CD4-positive, alpha-beta T cell treated with Interleukin-6 for 4 hours (primary cell): ENCODE results near the gene TMEM151B.
A peak's percentile ranks its signal among the peaks of the same experiment; 100 is the strongest.

Experiments
- DNase-seq: peaks from one replicate; pipeline ENCODE4 v3.0.0-alpha.2; 2020; ENCODE audit warnings: mixed read lengths

Gene TMEM151B

DNA sequence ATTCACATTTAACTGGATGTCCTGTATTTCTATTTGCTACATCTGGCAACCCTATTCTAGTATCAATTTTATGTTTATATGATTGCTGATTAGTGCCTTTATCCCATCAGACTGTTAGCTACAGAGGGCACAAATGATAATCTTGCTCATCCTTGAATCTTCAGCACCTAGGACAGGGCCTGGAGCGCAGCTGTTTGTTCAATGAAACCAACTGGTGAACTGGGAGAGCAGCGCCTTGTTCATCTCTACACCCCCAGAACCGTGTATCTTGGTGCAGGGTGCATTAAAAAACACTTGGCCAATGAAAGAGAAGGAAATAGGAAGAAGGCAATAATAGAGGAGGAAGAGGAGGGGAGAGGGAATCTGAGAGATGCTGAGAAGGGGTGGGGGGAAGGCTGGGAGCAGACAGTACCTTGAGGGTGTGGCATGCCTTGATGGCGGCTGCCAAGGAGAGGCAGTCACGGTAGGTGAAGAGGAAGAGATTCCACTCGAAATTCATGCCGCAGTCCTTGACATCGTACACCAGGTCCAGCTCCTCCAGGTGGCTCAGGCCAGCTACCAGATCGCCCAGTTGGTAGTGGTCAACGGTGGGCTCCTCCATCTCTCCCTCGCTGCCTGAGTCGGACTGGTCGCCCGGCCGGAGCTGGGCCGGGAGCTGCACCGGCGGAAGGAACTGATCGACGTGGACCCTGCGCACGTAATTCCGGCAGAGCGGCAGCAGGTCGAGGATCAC lies 15.5 kb downstream of the TMEM151B start:
- DNase-seq: no peak

GRCh38 chr6:44286285-44286565 lies 16.0 kb downstream of the TMEM151B start:
- no peak for DNase-seq

DNA sequence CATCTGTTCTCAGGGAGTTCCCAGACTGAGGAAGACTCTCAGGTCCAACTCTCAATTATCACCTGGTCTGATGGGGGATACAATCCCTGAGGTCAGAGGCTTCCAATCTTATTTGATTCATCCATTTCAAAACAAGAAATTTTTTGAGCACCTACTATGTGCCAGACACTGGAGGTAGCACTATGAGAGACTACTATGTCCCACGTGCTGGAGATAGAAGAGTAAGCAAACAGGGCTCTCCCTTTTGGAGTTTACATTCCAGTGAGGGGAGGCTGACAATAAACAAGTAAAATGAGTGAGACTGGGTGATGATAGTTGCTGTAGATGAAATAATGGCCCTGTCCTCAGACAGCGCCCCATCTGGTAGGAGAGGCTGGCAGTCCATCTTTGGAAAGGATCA lies 16.5 kb downstream of the TMEM151B start:
- DNase-seq: no peak

DNA sequence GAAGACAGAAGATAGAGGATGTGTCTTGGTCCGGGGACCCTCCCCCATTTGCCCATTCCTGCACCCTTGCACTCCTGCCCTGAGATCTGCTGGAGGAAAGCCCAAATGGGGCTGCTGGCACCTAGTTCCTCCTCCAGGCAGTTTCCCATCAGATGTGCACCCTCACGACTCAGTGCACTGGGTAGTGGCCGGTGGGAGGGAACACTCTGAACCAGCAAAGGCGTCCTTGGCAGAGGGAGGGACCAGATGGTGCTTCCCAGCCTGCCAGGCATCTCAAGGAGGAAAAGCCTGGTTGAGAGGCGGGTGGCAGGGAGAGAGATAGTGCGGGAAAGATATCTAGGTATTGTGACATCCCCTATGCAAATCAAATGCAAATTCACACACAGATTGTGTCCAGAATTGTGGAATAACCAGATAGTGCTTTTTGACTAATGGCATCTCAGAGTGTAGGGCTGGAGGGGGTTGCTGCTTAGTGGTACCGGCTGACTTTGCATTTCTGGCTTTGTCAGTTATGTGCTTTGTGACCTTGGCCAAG lies 19.5 kb downstream of the TMEM151B start:
- DNase-seq: no peak

DNA sequence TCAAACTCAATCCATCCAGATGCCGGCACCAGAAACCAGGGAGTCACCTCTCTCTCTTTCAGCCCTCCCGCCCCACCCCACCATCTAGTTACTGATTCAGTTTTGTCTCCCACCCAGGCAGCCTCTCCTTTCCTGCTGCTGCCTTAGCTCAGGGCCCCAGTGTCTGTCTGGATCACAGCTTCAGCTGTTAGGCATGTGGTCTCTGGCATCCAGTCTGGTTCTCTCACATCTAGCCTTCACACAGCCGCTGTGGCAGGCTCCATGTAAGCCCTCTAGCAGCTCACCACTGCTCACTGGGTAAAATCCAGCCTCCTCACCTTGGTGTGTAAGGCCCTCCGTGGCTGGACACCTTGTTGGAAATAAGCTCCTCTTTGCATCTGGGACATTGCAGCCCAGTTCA lies 21.6 kb downstream of the TMEM151B start:
- DNase-seq: no peak

- no peak for DNase-seq
Measured at GRCh38 chr6:44292661-44293365, 22.6 kb downstream of the TMEM151B start.

DNA sequence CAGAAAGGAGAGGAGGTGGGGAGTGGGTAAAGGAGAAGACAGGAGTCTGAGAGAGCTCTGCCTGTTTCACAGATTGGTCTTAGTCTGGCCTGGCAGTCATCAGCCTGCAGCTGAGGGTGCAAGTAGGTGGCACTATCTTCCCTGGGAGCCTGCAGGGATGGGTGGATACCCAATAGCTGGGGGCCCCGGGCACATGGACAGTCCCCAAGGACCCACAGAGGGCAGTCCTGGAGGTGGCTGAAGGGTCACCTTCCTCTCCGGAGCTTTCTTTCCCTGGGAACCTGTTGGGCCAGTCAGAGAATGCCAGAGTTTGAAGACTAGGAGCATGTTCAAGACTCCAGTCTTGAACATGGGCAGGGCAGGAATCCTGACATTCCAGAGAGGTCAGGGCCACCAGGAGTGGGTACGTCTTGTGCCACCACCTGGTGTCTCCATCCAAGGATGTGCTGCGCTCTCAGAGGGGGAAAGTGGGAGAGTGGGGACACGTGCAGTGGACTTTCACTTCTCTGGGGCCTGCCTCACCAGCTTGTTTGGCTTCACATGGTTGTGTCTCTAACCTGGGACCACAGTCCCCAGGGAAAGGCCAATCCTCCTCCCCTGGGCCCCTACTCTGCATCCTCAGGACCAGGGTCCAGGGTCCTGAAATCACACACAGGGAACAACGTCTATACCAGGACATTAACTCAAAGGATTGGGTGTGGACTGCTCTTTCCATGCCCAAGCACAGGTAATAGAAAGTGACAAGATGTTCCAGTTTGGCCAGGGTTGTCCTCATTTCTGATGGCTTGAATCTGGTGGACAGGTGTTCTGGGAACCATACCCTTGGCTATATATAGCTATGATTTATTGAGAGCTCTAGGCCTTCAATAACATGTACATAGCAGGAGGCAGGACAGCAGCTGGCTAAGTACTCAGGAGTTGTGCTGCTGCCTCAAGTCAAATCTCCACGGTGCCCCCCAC lies 24.9 kb downstream of the TMEM151B start:
- no peak for DNase-seq

- peak; percentile 58 for DNase-seq
Measured at GRCh38 chr6:44297063-44298038, 27.1 kb downstream of the TMEM151B start.

DNA sequence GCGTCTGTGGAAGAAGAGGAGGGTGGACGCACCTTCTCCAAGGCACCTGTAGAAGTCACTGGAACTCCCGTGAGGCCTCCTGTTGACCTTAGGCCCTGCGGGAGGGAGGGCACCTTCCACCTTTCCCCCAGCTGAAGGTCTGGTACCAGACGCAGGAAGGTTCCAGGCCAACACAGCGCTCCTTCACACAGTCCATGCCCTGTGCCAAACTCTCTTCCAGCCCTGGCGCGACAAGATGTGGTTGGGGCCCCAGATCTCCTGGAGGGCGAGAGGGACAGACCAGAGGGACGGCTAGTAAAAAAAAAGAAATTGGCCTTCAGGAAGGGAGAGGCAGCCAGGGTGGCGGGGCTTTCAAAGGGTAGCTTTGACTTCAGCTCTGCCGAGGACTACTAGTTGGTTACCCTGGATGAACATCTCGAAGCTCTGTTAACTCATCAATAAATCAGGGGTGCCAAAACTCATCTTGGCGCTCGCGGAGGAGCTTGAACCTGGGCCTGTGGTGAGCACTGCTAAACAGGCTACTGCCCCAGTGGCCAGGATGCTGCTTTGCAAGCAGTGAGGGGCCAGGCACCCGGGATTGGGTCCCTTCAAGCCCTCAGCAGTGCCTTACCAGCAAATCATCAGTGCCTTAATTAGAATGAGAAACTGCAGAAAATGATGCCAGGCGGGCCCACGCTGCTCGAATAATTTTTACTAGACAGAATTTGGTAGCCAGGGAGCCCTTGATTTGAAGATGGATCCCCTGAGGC lies 28.0 kb downstream of the TMEM151B start:
- DNase-seq: no peak

- DNase-seq: no peak
Measured at GRCh38 chr6:44298864-44299263, 28.6 kb downstream of the TMEM151B start.

DNA sequence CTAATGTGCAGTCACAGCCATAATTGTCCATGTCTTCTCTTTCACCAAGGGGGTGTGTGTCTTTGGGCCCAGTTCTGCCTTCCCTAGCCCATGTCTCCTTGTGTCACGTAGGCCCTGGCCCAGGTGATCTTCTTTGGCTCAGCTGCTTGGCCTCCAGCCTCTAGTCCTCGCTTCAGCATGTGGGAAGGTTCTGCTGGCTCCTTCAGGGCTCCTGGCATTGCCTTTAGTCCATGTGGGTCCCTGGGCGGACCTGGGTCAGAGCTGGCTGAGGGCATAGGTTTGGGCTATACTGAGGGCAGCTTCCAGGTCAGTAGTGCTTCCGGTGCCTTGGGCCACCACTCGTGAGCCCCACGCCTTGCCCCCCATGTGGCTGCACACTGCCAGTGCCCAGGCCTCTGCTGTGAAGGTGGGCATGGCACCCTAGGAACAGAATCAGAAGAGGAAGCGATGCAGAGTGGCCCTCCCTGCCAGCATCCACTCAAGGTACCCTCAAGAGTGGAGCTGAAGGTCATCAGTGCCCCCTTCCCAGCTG lies 30.1 kb downstream of the TMEM151B start:
- DNase-seq: no peak

DNA sequence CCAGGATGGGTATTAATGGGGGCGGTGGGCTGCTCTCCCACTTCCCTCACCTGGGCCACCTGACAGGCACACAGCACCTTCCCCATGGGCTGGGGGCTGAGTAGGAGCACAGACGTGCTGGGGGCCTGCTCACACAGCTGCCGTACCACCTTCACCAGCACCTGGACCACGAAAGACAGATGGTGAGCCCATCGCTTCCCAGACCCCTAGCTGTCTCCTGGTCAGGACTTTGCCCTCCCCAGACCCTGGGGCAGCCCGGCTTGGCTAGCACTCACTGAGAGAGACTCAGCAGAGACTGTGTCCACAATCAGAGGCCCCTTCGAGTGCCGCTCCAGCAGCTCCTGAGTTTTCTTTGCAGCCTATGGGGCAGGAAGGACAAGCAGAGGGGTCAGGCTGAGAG lies 30.9 kb downstream of the TMEM151B start:
- DNase-seq: no peak

- DNase-seq: no peak
Measured at GRCh38 chr6:44301782-44302564, 31.7 kb downstream of the TMEM151B start.

GRCh38 chr6:44302856-44303255 lies 32.6 kb downstream of the TMEM151B start:
- no peak for DNase-seq

DNA sequence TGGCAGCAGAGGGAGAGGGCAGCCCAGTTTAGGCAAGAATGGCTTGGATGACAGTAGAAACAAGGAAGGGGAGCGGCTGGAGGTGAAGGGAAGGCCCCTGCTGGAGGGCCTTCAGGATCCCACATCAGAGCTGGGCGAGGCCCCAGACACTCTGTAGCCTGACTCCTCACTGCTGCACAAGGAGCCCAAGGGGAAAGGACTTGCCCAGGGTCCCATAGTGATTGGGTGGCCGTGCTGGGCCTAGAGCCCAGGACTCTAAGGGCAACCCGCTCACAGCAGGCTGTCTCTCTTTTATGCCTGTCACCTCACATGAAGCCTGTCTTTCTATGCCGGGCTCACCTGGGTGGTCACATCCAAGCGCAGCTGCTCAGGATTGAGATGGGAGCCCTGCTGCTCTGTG lies 33.6 kb downstream of the TMEM151B start:
- no peak for DNase-seq

DNA sequence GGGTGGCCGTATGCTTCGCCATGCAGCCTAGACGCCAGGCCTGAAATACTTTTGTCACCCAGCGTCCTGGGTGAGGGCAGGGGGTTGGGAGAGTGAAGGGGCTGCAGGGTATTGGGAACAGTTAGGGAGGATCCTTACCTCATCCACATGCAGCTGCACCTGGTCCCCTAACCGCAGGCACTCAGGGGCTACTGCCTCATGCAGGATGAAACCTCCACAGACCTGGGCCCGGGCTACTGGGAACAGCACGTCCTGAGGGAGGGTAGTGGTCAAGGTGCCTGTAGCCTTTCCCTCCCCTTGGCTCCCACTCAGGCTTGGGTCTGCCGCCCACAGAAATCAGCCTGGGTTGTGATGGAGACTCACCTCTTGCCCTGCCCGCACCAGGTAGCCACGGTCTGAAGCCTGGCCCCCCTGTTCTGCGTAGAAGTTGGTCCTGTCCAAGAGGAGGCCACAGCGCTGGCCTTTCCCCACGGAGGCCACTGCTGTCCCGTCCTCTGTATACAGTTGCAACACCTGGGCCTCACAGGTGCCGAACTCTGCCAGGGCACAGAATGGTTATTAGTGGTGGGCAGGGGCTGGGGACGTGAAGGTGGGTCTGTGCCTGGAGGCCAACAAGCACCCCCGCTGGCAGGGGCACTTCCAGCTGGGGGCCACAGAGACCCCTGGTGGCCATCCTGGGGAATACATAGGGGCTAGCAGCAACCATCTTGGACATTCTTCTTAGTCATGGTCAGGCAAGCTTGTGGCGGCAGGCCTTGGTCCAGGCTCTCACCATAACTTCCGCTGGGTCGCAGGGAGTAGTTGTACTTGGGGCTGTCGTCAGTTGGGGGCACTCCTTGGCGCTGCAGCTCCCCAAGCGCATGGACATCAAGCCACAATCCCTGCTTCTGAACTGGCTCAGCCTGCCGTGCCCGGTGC lies 34.3 kb downstream of the TMEM151B start:
- DNase-seq: peak; percentile 59

DNA sequence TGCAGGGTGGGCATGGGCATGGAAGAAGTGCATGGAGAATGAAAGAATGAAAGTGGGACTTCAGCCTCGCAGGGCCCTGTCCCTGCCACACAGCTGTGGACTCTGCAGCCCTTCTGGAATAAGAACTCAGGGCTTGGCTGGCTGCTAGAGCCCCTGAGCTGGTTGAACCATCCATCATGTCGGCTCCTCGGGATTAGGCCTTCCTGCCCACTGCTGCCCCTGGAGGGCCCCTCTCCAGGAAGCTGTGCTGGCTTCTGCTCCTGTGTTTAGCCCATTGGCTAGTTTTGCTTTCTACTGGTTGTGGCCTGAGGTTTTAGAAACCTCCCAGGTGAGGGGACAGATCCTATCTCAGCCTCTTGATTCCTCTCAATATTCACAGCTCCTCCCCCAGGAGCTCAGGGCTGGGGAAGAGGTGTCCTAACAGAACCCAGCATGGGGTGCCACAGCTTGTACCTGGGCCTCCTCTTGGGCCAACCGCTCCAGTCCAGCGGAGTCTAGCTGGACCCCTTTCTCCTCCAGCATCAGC lies 35.0 kb downstream of the TMEM151B start:
- no peak for DNase-seq

DNA sequence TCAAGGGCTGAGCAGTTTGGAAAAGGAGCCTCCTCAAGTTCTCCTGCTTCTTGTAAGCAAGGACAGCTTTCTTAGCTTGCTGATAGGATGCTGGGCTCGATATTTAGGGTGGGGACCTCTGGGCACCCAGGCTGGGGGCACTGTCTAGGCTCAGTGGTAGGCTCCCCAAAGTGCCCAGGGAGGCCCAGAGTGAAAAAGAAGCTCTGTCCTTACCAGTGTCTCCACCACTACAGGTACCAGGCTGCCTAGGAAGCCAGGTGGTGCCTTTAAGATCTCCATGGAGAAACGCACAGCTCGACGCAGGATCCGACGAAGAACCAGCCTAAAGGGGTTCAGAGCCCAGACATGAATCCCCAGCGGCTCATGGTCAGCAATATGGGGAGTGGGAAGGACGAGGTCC lies 36.5 kb downstream of the TMEM151B start:
- DNase-seq: no peak

GRCh38 chr6:44307217-44307616 lies 37.0 kb downstream of the TMEM151B start:
- DNase-seq: no peak
